ENCODE data around the gene BRD9.

Gene BRD9

GRCh38 chr5:885127-885442 is 7.5 kb downstream of the BRD9 start:
- Histone ChIP-seq H3K36me3 (ENCODE audit: insufficient read depth, low read length) (peaks cover 96% of the 10 kb centered on the region), H3K27ac (ENCODE audit: low read depth, low read length, poor library complexity, severe bottlenecking) (no peak overlapping the region), H4K20me1 (ENCODE audit: insufficient read depth, low read length) (no peaks in the 10 kb centered on the region), H3K9me3 (ENCODE audit: low read length) (no peaks in the 10 kb centered on the region), H2AFZ (ENCODE audit: low read length) (no peak overlapping the region), H3K27me3 (ENCODE audit: insufficient read depth, low read length) (no peaks in the 10 kb centered on the region), H3F3A (ENCODE audit: insufficient read depth, low read length) (no peaks in the 10 kb centered on the region), H3K9me2 (ENCODE audit: low read depth, low read length) (no peaks in the 10 kb centered on the region), H3K9ac (ENCODE audit: low read length) (no peak overlapping the region), H3K4me1 (ENCODE audit: insufficient read depth, low read length, severe bottlenecking) (no peaks in the 10 kb centered on the region), H3K4me3 (ENCODE audit: low read depth, low read length, poor library complexity, severe bottlenecking) (no peak overlapping the region), H3K4me2 (ENCODE audit: low read length) (no peak overlapping the region), H3K79me2 (ENCODE audit: insufficient read depth, low read length) (no peaks in the 10 kb centered on the region)
- TF ChIP-seq EZH2 (IDR thresholded peaks at IDR 0.05; ENCODE audit: borderline replicate concordance, low read length) (no peak), CTCF (IDR thresholded peaks at IDR 0.05; ENCODE audit: low read length) (no peak)

DNA sequence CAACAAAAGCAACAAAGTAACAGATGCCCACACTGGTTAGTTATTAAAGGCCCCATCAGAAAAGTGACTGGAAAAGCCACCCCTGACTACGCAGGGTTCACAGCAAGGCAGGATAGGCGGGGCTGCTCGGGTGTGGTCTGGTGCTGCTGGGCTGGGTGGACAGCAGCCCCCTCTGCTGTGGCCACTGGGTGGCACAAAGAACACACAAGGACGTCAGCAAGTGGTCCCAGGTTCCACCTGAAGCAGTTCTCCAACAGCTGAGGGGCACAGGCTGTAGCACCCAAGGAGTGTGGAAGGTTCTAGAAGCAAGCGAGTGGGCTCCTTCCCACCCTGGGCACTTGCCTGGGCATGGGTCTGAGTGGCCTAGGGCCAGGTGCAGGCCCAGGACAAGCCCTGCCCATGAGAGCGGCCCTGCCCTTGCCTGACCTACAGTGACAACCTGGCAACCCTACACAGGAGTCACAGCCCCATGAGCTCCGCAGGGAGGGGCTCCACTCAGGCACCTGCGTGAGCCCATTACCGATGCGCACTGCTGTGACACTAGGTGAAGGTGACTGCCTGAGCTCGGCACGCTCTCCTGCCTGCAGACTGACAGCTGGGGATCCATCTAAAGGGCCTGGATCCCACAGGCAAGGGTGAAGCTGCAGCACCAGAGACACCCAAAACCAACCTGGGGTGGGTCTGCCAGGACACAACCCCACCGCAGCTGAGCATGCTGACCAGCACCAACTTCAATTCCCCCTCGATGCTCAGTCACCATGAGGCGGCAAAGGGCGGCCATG is 8.1 kb downstream of the BRD9 start:
- no peaks in the 10 kb centered on the region for H4K20me1 ChIP-seq (ENCODE audit: insufficient read depth, low read length)
- H3K4me1 ChIP-seq (ENCODE audit: insufficient read depth, low read length, severe bottlenecking), result no peaks in the 10 kb centered on the region
- H3K27ac ChIP-seq (ENCODE audit: low read depth, low read length, poor library complexity, severe bottlenecking), result no peak overlapping the region
- no peaks in the 10 kb centered on the region for H3K27me3 ChIP-seq (ENCODE audit: insufficient read depth, low read length)
- peaks cover 90% of the 10 kb centered on the region for H3K36me3 ChIP-seq (ENCODE audit: insufficient read depth, low read length)
- H3F3A ChIP-seq (ENCODE audit: insufficient read depth, low read length), result no peaks in the 10 kb centered on the region
- H3K4me2 ChIP-seq (ENCODE audit: low read length), result no peak overlapping the region
- no peaks in the 10 kb centered on the region for H3K79me2 ChIP-seq (ENCODE audit: insufficient read depth, low read length)
- TF ChIP-seq CTCF (IDR thresholded peaks at IDR 0.05; ENCODE audit: low read length) (no peak), EZH2 (IDR thresholded peaks at IDR 0.05; ENCODE audit: borderline replicate concordance, low read length) (no peak)
- no peak overlapping the region for H2AFZ ChIP-seq (ENCODE audit: low read length)
- H3K9me3 ChIP-seq (ENCODE audit: low read length), result no peaks in the 10 kb centered on the region
- H3K4me3 ChIP-seq (ENCODE audit: low read depth, low read length, poor library complexity, severe bottlenecking), result no peak overlapping the region
- H3K9ac ChIP-seq (ENCODE audit: low read length), result no peak overlapping the region
- no peaks in the 10 kb centered on the region for H3K9me2 ChIP-seq (ENCODE audit: low read depth, low read length)

- no peaks in the 10 kb centered on the region for H3K4me1 ChIP-seq (ENCODE audit: insufficient read depth, low read length, severe bottlenecking)
- peaks cover 81% of the 10 kb centered on the region for H3K36me3 ChIP-seq (ENCODE audit: insufficient read depth, low read length)
- no peak overlapping the region for H3K4me2 ChIP-seq (ENCODE audit: low read length)
- no peaks in the 10 kb centered on the region for H3K9me2 ChIP-seq (ENCODE audit: low read depth, low read length)
- H3K4me3 ChIP-seq (ENCODE audit: low read depth, low read length, poor library complexity, severe bottlenecking), result no peak overlapping the region
- H3K79me2 ChIP-seq (ENCODE audit: insufficient read depth, low read length), result no peaks in the 10 kb centered on the region
- H3K27ac ChIP-seq (ENCODE audit: low read depth, low read length, poor library complexity, severe bottlenecking), result no peak overlapping the region
- no peak overlapping the region for H3K9ac ChIP-seq (ENCODE audit: low read length)
- no peak overlapping the region for H2AFZ ChIP-seq (ENCODE audit: low read length)
- H4K20me1 ChIP-seq (ENCODE audit: insufficient read depth, low read length), result no peaks in the 10 kb centered on the region
- TF ChIP-seq CTCF (IDR thresholded peaks at IDR 0.05; ENCODE audit: low read length) (no peak), EZH2 (IDR thresholded peaks at IDR 0.05; ENCODE audit: borderline replicate concordance, low read length) (no peak)
- no peaks in the 10 kb centered on the region for H3K9me3 ChIP-seq (ENCODE audit: low read length)
- no peaks in the 10 kb centered on the region for H3K27me3 ChIP-seq (ENCODE audit: insufficient read depth, low read length)
- H3F3A ChIP-seq (ENCODE audit: insufficient read depth, low read length), result no peaks in the 10 kb centered on the region
Measured at GRCh38 chr5:883475-884181, 9.0 kb downstream of the BRD9 start.
